Esophagus muscularis mucosa (tissue), 4 donors: Measurements from ENCODE around the gene PDXK. TPM values are rescaled to one million over a fixed set of nuclear protein-coding genes. Genes with fewer than 3 reads are reported as not detected.
A peak's percentile ranks its signal among the peaks of the same experiment; 100 is the strongest.

Experiments used
- DNase-seq: peaks from one replicate; pipeline ENCODE4 v3.0.0-alpha.2; 2017; ENCODE audit errors: extremely low spot score
- H3K27ac ChIP-seq, 4 donors: fragments of 200-600 bp; sonication (generic); replicated peaks in 1 of 4; 1 replicate in 3 of 4; 2 replicates in 1 of 4; pipeline ENCODE4 v1.5.1; 2016 to 2019; ENCODE audit warnings: mild to moderate bottlenecking in 1 of 4
- H3K27me3 ChIP-seq, 4 donors: fragments of 200-600 bp; sonication (generic); one replicate each; pipeline versions ENCODE4 v1.5.1 to v1.6.0; 2016 to 2019
- H3K36me3 ChIP-seq, 4 donors: fragments of 200-600 bp; sonication (generic); one replicate each; pipeline ENCODE4 v1.5.1; 2016 to 2019
- H3K4me1 ChIP-seq, 4 donors: fragments of 200-600 bp; sonication (generic); one replicate each; pipeline ENCODE4 v1.5.1; 2016 to 2019
- H3K4me3 ChIP-seq, 4 donors: fragments of 200-600 bp; sonication (generic); 1 replicate in 2 of 4; 2 replicates in 2 of 4; pipeline ENCODE4 v1.5.1; 2016 to 2019; ENCODE audit warnings: mild to moderate bottlenecking in 4 of 4, moderate library complexity in 1 of 4
- H3K9me3 ChIP-seq, 4 donors: fragments of 200-600 bp; sonication (generic); 1 replicate in 3 of 4; 2 replicates in 1 of 4; pipeline ENCODE4 v1.5.1; 2016 to 2019
- EP300 ChIP-seq: sonication (generic); formaldehyde crosslinking; IDR thresholded peaks from one replicate; pipeline ENCODE4 v1.6.1; 2017; ENCODE audit warnings: antibody characterized with exemption
- POLR2A ChIP-seq: fragments of 450-650 bp; IDR thresholded peaks from one replicate; pipeline ENCODE4 v1.6.1; 2017; ENCODE audit warnings: antibody characterized with exemption, moderate library complexity, mild to moderate bottlenecking, low read depth
- POLR2AphosphoS5 ChIP-seq, 2 donors: sonication (generic); formaldehyde crosslinking; IDR thresholded peaks; one replicate each; pipeline ENCODE4 v1.6.1; 2017; ENCODE audit warnings: antibody characterized with exemption in 2 of 2
- whole genome bisulfite sequencing: methylation state at CpG from one replicate; pipeline ENCODE4 v1.1.5; 2018; 5-methylcytosine and 5-hydroxymethylcytosine counted together
- intact Hi-C: fragments of 100-400 bp; cut with DNase I; formaldehyde crosslinking; loops from one replicate; pipeline ENCODE4 v1.15.1; 2023
- total RNA-seq, 4 donors: library from RNA; depleted of rRNA; stranded (reverse); fragments of >200 nt; gene quantifications; one replicate each; pipeline versions ENCODE4 v1.1.0 to v1.2.1, GENCODE V29; 2016
- TF ChIP-seq, protein P1 (sequence below), 3 experiments: fragments of 200-600 bp in 2 of 3; fragments of 450-650 bp in 1 of 3; sonication (generic) in 2 of 3; IDR thresholded peaks; one replicate each; pipeline ENCODE4 v1.5.1; 2017 to 2019; ENCODE audit warnings: antibody characterized with exemption in 3 of 3, mild to moderate bottlenecking in 2 of 3, moderate library complexity in 1 of 3

PDXK gene
- total RNA-seq, 4 donors from 2014 or later, result 22.4 to 40.9 (median 31.8) TPM

DNA sequence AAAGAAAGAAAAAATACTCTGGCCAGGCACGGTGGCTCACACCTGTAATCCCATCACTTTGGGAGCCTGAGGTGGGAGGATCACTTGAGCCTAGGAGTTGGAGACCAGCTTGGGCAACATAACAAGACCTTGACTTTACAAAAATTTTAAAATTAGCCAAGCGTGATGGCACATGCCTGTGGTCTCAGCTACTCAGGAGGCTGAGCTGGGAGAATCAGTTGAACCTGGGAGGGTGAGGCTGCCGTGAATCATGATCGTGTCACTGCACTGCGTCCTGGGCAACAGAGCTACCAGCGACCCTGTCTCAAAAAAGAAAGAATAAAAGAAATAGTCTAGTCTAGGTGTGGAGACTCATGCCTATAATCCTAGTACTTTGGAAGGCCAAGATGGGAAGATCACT, 37.3 kb upstream of the PDXK start:
- DNase-seq, result no peak

GRCh38 chr21:43684424-43684823, 34.5 kb upstream of the PDXK start:
- Histone ChIP-seq H3K27me3 (no peaks in the 10 kb centered on the region), H3K4me1 (peaks cover 0 to 11% (median 0%) of the 10 kb centered on the region in 4 donors), H3K27ac (no peak overlapping the region), H3K9me3 (no peaks in the 10 kb centered on the region), H3K36me3 (peaks cover 38 to 99% (median 94%) of the 10 kb centered on the region in 4 donors), H3K4me3 (no peak overlapping the region)
- DNase-seq, result no peak
- 54% methylated on average over 3 of the region's 3 CpGs for WGBS
- intact Hi-C loops, result no loop called here
- TF ChIP-seq POLR2AphosphoS5 (IDR thresholded peaks at IDR 0.05) (peak in 1 of 2 donors; percentile 21), EP300 (no peak)

More for the DNA sequence above, 37.3 kb upstream of the PDXK start:
- no peaks in the 10 kb centered on the region for H3K4me1 ChIP-seq
- H3K36me3 ChIP-seq, result peaks cover 38 to 98% (median 92%) of the 10 kb centered on the region in 4 donors
- H3K27ac ChIP-seq, result no peak overlapping the region
- intact Hi-C loops, result no loop called here
- H3K9me3 ChIP-seq, result no peaks in the 10 kb centered on the region
- TF ChIP-seq, protein P1, sequence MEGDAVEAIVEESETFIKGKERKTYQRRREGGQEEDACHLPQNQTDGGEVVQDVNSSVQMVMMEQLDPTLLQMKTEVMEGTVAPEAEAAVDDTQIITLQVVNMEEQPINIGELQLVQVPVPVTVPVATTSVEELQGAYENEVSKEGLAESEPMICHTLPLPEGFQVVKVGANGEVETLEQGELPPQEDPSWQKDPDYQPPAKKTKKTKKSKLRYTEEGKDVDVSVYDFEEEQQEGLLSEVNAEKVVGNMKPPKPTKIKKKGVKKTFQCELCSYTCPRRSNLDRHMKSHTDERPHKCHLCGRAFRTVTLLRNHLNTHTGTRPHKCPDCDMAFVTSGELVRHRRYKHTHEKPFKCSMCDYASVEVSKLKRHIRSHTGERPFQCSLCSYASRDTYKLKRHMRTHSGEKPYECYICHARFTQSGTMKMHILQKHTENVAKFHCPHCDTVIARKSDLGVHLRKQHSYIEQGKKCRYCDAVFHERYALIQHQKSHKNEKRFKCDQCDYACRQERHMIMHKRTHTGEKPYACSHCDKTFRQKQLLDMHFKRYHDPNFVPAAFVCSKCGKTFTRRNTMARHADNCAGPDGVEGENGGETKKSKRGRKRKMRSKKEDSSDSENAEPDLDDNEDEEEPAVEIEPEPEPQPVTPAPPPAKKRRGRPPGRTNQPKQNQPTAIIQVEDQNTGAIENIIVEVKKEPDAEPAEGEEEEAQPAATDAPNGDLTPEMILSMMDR (IDR thresholded peaks at IDR 0.05), result no peak
- no peak for TF ChIP-seq EP300
- TF ChIP-seq POLR2AphosphoS5 (IDR thresholded peaks at IDR 0.05), result no peak
- TF ChIP-seq POLR2A, result no peak
- no peak overlapping the region for H3K4me3 ChIP-seq
- 96% methylated on average over 6 of the region's 6 CpGs for WGBS
- H3K27me3 ChIP-seq, result no peaks in the 10 kb centered on the region

GRCh38 chr21:43686811-43687565, 31.9 kb upstream of the PDXK start:
- Histone ChIP-seq H3K4me1 (peaks cover 0 to 11% (median 0%) of the 10 kb centered on the region in 4 donors), H3K27me3 (no peaks in the 10 kb centered on the region), H3K4me3 (no peak overlapping the region), H3K36me3 (peaks cover 54 to 100% (median 100%) of the 10 kb centered on the region in 4 donors), H3K9me3 (no peaks in the 10 kb centered on the region), H3K27ac (no peak overlapping the region)
- WGBS, result 88% methylated on average over 21 of the region's 21 CpGs
- TF ChIP-seq EP300 (no peak), POLR2AphosphoS5 (IDR thresholded peaks at IDR 0.05) (no peak), POLR2A (no peak)
- TF ChIP-seq, protein P1 (IDR thresholded peaks at IDR 0.05), result no peak
- no peak for DNase-seq
- intact Hi-C loops, result no loop called here

DNA sequence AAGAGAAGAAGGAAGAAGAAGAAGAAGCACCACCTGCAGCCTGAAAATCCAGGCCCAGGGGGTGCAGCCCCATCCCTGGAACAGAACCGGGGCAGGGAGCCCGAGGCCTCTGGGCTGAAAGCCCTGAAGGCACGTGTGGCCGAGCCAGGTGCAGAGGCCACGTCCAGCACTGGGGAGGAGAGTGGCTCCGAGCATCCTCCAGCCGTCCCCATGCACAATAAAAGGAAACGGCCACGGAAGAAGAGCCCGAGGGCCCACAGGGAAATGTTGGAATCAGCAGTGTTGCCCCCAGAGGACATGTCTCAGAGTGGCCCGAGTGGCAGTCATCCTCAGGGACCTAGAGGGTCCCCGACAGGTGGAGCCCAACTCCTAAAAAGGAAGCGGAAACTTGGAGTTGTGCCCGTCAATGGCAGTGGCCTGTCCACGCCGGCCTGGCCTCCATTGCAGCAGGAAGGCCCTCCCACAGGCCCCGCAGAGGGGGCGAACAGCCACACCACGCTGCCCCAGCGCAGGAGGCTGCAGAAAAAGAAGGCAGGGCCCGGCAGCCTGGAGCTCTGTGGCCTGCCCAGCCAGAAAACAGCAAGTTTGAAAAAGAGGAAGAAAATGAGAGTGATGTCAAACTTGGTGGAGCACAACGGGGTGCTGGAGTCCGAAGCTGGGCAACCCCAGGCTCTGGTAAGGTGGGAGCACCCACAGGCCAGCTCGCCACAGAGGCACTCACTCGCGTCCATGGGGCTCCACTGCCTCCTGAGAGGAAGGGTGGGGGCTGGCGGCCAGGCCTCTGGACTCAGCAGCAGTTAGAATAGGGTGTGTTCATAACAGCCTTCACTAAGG, 31.1 kb upstream of the PDXK start:
- Histone ChIP-seq H3K9me3 (no peaks in the 10 kb centered on the region), H3K27me3 (no peaks in the 10 kb centered on the region), H3K4me3 (no peak overlapping the region), H3K27ac (no peak overlapping the region), H3K36me3 (peaks cover 57 to 100% (median 100%) of the 10 kb centered on the region in 4 donors), H3K4me1 (peaks cover 0 to 11% (median 0%) of the 10 kb centered on the region in 4 donors)
- no peak for DNase-seq
- intact Hi-C loops, result no loop called here
- 71% methylated on average over 12 of the region's 27 CpGs for WGBS
- TF ChIP-seq, protein P1 (IDR thresholded peaks at IDR 0.05), result no peak
- no peak for TF ChIP-seq POLR2AphosphoS5 (IDR thresholded peaks at IDR 0.05)
- TF ChIP-seq POLR2A, result no peak
- TF ChIP-seq EP300, result no peak

GRCh38 chr21:43688906-43689305, 30.0 kb upstream of the PDXK start:
- peaks cover 0 to 11% (median 0%) of the 10 kb centered on the region in 4 donors for H3K4me1 ChIP-seq
- intact Hi-C loops, result no loop called here
- 93% methylated on average over 11 of the region's 12 CpGs for WGBS
- TF ChIP-seq POLR2AphosphoS5 (IDR thresholded peaks at IDR 0.05) (no peak), POLR2A (no peak), EP300 (no peak)
- TF ChIP-seq, protein P1 (IDR thresholded peaks at IDR 0.05), result no peak
- no peak overlapping the region for H3K4me3 ChIP-seq
- no peak overlapping the region for H3K27ac ChIP-seq
- no peaks in the 10 kb centered on the region for H3K27me3 ChIP-seq
- no peak for DNase-seq
- H3K36me3 ChIP-seq, result peaks cover 59 to 100% (median 100%) of the 10 kb centered on the region in 4 donors
- H3K9me3 ChIP-seq, result no peaks in the 10 kb centered on the region
